Ascending aorta (tissue), 2 donors: ENCODE measurements around the gene HS3ST6. TPM values are rescaled to one million over a fixed set of nuclear protein-coding genes. Genes with fewer than 3 reads are reported as not detected.

Source experiments
- DNase-seq, 2 donors: peaks; one replicate each; pipeline ENCODE4 v3.0.0-alpha.2; 2019; ENCODE audit warnings: low spot score in 2 of 2
- H3K27ac ChIP-seq, 2 donors: fragments of 200-600 bp; sonication (generic); one replicate each; pipeline ENCODE4 v1.5.1; 2016 to 2017; ENCODE audit warnings: mild to moderate bottlenecking in 1 of 2
- H3K27me3 ChIP-seq: fragments of 200-600 bp; sonication (generic); one replicate; pipeline ENCODE4 v1.5.1; 2017
- H3K36me3 ChIP-seq, 2 donors: fragments of 200-600 bp; sonication (generic); one replicate each; pipeline ENCODE4 v1.5.1; 2016
- H3K4me1 ChIP-seq, 2 donors: fragments of 200-600 bp; sonication (generic); one replicate each; pipeline ENCODE4 v1.5.1; 2016 to 2017; ENCODE audit warnings: mild to moderate bottlenecking in 1 of 2
- H3K4me3 ChIP-seq, 2 donors: fragments of 200-600 bp; sonication (generic); one replicate each; pipeline ENCODE4 v1.5.1; 2016 to 2017; ENCODE audit warnings: mild to moderate bottlenecking in 1 of 2
- H3K9me3 ChIP-seq, 2 donors: fragments of 200-600 bp; sonication (generic); one replicate each; pipeline ENCODE4 v1.5.1; 2016
- intact Hi-C: fragments of 100-400 bp; cut with DNase I; formaldehyde crosslinking; loops from one replicate; pipeline ENCODE4 v1.15.1; 2023
- total RNA-seq: library from RNA; depleted of rRNA; stranded (reverse); fragments of >200 nt; gene quantifications from one replicate; pipeline ENCODE4 v1.1.0, GENCODE V29; 2016
- TF ChIP-seq, protein P1 (sequence below), 3 experiments: fragments of 200-600 bp in 2 of 3; fragments of 450-650 bp in 1 of 3; sonication (generic) in 2 of 3; IDR thresholded peaks; one replicate each; pipeline ENCODE4 v1.5.1; 2016 to 2019; ENCODE audit warnings: antibody characterized with exemption in 3 of 3, mild to moderate bottlenecking in 1 of 3, moderate library complexity in 1 of 3

The HS3ST6 gene
- total RNA-seq, 1 donor from 2014 or later: not detected

DNA sequence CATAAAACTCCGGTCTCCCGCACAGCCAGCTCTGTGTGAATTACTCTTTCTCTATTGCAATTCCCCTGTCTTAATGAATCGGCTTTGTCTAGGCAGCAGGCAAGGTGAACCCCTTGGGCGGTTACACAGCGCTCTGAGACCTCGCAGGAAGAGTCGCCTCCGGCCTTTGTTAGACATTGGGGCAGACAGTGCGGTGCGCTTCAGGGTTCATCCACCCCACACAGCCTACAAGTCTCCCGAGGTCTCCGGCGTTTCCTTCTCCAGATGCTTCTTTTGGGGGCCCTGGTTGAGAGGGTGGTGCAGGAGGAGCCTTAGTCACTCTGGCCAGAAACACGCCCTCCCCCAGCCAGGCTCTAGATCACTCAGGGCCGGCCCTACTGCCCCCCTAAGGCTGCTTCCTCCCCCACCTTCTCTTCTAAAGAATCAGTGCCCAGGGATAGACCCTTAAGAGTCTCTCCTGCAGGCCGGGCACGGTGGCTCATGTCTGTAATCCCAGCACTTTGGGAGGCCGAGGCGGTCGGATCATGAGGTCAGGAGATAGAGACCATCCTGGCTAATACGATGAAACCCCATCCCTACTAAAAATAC, 26.5 kb upstream of the HS3ST6 start:
- no peak overlapping the region for H3K27ac ChIP-seq
- H3K9me3 ChIP-seq: no peaks in the 10 kb centered on the region
- H3K4me3 ChIP-seq: no peak overlapping the region
- intact Hi-C loops: no loop called here
- peaks cover 13 to 14% of the 10 kb centered on the region in 2 donors for H3K36me3 ChIP-seq
- no peak for DNase-seq
- H3K27me3 ChIP-seq: no peaks in the 10 kb centered on the region
- H3K4me1 ChIP-seq: peaks cover 10 to 11% of the 10 kb centered on the region in 2 donors
- TF ChIP-seq, protein P1, sequence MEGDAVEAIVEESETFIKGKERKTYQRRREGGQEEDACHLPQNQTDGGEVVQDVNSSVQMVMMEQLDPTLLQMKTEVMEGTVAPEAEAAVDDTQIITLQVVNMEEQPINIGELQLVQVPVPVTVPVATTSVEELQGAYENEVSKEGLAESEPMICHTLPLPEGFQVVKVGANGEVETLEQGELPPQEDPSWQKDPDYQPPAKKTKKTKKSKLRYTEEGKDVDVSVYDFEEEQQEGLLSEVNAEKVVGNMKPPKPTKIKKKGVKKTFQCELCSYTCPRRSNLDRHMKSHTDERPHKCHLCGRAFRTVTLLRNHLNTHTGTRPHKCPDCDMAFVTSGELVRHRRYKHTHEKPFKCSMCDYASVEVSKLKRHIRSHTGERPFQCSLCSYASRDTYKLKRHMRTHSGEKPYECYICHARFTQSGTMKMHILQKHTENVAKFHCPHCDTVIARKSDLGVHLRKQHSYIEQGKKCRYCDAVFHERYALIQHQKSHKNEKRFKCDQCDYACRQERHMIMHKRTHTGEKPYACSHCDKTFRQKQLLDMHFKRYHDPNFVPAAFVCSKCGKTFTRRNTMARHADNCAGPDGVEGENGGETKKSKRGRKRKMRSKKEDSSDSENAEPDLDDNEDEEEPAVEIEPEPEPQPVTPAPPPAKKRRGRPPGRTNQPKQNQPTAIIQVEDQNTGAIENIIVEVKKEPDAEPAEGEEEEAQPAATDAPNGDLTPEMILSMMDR (IDR thresholded peaks at IDR 0.05): no peak

DNA sequence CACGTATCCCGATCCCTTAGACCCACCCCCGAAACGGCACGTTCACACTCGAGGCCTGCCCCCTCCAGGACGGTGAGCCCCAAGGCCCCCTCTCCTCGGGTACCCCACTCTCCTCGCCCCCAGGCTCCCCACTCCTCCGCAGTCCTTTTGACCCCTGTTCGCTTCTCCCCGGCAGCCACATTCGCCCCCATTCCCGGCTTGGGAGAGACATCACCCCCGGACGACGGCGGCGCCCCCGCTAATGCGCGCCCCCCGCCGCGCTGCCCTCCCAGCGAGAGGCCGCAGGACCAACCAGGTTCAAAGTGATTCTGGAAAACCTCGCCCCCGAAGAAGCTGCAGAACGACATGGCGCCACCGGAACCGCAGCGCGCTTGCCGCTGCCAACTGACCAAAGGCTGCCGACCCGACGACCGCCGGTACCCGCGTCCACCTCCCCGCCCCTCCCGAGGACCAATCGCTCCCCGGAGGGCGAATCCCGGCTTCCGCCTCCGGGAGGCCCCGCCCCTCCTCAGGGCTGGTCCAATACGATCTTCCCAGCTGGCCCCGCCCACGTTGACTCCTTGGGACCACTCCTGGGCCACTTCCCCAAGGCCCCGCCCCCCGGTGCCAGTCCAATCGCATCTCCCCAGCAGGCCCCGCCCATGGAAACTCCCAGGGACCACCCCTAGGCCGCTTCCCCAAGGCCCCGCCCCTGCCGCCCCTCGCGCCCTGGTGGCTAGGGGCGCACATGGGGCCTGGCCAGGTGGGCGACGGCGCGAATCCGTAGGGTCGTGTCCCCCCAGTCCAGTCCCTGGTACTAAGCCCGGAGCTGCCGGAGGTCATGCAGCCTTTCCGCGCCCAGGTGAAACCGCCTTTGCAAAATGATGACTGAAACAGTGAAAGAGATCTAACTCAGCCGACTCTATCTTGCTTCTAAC, 24.9 kb upstream of the HS3ST6 start, which contains the start of gene MSRB1:
Gene MSRB1 (minus strand): TSS at position 390 of the 917 bp plus-strand sequence. CDS start 43 bp downstream, at position 347.
- Histone ChIP-seq H3K9me3 (no peaks in the 10 kb centered on the region), H3K4me3 (peak within 1 kb of the TSS; percentile 70 to 92), H3K36me3 (peaks cover 29 to 31% of the 10 kb centered on the region in 2 donors), H3K27me3 (no peaks in the 10 kb centered on the region), H3K27ac (peak within 1 kb of the TSS; percentile 78 to 81), H3K4me1 (peaks cover 10 to 11% of the 10 kb centered on the region in 2 donors)
- TF ChIP-seq, protein P1 (IDR thresholded peaks at IDR 0.05): no peak
- intact Hi-C loops: loop anchor here (1.0 to 2.0 kb wide), 3 partner anchors 14 to 116 kb away; partner anchors contain the start of genes FAHD1 and NDUFB10
- peak; percentile 99 to 100 for DNase-seq

DNA sequence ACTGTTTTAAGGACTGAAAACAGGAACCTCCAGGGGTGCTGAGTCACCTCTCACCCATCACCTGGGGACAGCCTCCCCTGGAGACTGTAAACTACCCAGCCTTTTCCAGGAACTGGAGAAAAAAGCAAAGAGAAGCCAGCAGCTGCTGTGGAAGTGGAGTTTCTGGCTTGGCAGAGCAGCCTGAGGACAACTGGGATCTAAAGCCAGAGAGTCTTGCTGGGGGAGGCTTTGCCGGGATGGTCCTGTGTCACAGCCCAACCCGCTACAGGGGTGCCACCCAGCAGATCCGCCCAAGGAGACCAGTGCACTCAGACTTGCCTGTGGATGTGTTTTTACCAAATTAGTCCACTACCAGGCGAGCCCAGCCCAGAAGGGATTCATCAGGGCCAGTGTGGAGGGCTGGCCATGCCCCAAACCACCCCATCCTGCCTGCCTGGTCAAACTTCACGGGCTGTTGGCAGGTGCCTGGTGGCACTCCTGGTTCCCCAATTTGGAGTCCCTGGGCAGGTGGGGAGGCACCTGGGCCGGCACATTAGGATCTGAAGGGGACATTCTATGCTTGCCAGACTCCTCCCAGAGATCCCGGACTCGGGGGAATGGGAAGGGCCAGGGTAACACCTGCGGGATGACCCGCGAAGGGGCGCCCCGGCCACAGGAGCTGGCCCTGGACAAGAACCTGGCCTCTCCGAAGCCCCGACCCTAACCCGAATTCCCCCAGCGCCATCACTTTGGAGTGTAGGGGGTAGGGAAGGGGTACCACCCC, 24.0 kb upstream of the HS3ST6 start:
- H3K27me3 ChIP-seq: no peaks in the 10 kb centered on the region
- H3K36me3 ChIP-seq: peaks cover 36 to 37% of the 10 kb centered on the region in 2 donors
- intact Hi-C loops: loop anchor here (2.0 kb wide), 2 partner anchors 13 to 17 kb away; partner anchors contain the start of gene NDUFB10
- no peaks in the 10 kb centered on the region for H3K9me3 ChIP-seq
- H3K27ac ChIP-seq: peak overlapping the region; percentile 78 to 81
- DNase-seq: no peak
- peak overlapping the region; percentile 70 to 92 for H3K4me3 ChIP-seq
- peaks cover 10 to 11% of the 10 kb centered on the region in 2 donors for H3K4me1 ChIP-seq
- TF ChIP-seq, protein P1 (IDR thresholded peaks at IDR 0.05): no peak

DNA sequence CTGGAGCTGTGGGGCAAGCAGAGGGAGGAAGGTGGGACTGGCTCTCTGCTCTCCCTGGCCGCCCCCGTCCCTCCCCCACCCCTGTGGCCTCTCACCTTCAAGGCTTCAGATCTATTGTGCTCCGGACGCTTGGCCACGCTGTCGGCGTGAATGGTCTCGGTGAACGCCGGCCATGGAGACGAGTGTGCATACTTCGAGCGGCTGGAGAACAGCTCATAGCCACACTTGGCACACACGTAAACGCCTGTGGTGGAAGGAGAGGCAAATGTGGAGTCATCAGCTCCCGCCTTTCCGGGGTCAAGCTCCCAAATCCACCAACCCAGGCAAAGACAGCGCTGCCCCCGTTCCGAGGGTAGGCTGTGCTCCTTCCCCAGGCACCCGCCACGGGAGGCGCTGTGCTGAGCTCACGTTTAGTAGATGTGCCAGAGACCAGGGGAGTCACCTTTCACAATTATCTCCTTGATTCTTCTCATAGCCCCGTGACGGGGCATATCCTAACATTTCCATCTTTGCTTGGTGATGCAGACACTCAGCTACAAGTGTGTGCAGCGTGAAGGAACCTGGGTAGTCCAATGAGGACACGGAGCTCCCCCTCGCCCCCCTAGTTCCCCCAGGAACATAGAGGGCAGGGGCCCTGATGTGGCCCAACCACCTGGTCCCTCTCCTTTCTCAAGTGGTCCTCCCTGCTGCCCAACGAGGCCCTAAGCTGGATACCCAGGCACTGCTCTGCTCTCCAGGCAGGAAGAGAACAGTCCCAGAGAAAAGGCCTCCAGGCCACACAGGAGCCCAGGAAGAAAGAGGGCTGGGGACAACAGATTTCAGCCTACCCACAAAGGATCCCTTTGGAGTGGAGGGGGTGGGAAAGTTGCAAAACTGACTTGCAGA, 23.2 kb upstream of the HS3ST6 start:
- peaks cover 39 to 42% of the 10 kb centered on the region in 2 donors for H3K36me3 ChIP-seq
- no peak for DNase-seq
- no peaks in the 10 kb centered on the region for H3K9me3 ChIP-seq
- intact Hi-C loops: loop anchor here (2.0 kb wide), 2 partner anchors 13 to 17 kb away; partner anchors contain the start of gene NDUFB10
- peak overlapping the region; percentile 78 to 81 for H3K27ac ChIP-seq
- H3K4me3 ChIP-seq: peak overlapping the region; percentile 70 to 92
- peaks cover 10 to 11% of the 10 kb centered on the region in 2 donors for H3K4me1 ChIP-seq
- TF ChIP-seq, protein P1 (IDR thresholded peaks at IDR 0.05): no peak
- H3K27me3 ChIP-seq: no peaks in the 10 kb centered on the region
